A549 treated with dexamethasone at 1 μM for 4 hours (cell line): Measurements from ENCODE around the gene ZFR. TPM values are rescaled to one million over a fixed set of nuclear protein-coding genes. Genes with fewer than 3 reads are reported as not detected.

Source experiments
- total RNA-seq: library from RNA; stranded (reverse); fragments of 200-300 nt; extraction: Qiagen RNA extraction; gene quantifications from 5 replicates; pipeline ENCODE4 v1.2.3, GENCODE V29; 2022

Gene ZFR
- total RNA-seq: 65.5 to 74.2 TPM (median 67.1 TPM) in 5 replicates

DNA sequence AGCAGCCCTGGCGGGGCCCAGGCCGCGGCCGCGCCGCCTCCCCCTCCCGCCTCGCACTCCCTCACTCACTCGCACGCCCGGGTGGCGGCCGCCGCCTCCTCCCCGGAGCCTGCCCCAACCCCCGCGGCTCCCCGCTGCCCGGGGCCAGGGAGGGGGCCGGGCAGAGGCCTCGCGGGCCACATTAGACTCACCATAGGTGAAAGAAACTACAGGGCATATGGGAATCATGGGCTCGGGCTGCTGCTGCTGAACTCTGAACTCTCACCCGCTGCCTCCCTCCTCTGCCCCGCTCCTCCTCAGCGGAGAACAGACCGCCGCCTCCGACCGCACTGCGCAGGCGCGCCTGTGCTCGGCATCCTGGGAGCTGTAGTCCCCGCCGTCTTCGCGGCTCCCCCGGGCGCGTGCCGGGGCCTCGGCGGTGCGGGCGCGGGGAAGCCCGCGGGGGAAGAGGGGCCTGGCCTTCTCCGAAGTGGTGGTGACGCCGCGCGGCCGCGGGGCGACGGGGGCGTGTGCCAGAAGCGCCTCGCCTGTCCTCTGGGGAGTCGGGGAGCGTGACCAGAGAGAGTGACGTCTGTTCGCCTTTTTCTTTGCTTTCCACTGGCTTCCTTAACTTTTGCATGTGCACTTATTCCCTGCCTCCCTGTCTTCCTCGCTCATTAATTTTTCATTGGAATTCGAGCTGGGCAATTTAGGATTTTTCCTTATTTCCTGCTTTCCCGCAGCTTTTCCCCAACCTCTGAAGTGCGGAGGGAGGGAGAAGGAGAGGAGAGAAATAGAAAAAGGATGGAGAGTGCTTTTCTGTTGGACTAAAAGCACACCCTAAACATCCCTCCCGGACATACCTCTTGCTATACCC lies at the start of gene ZFR:
Gene ZFR, minus strand, starts transcription at position 310 of the 856 bp plus-strand sequence. Its CDS starts 82 bp downstream, at position 228.

DNA sequence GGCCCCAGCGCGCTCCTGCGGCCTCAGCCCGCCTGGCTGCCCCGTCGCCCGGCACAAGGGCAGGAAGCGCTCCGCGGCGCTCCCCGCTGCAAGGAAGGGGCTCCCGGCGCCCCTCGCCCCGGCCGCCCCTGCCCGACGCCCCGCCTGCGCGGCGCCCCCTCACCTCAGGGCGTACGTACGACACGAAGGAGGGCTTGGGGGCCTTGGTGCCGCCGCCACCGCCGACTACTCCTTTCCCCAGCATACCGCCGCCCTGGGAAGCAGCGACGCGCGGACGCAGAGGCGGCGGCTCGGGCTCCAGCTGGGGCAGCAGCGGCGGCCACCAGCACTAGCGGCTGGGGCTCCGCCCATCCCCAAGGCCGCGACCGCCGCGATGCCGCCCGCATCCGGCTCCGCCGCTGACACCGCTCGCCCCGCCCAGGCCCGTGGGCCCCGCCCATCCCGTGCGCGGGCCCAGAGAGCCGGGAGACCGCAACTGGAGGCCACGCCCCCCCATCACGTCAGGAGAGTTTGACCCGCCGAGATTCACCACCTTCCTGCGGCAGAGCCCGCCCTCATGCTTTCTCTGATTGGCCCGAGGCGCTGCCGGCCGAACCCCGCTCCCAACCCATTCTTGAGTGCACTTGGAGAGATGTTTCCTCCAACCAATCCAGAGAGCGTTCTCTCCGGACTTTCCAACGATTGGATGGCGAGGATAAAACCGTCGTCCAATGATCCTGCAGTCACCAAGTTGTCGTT lies 131.8 kb downstream of the ZFR start, which contains the start of gene MTMR12:
Gene MTMR12, minus strand, starts transcription at position 345 of the 738 bp plus-strand sequence. Its CDS starts 101 bp downstream, at position 244.

Other genes starting within 250 kb of the ZFR start
- 16.0 to 22.0 TPM (median 20.9 TPM) in 5 replicates for gene MTMR12, start 131.8 kb downstream of the ZFR start, total RNA-seq
- gene SUB1, start 140.8 kb upstream of the ZFR start, total RNA-seq: 212 to 282 TPM (median 242 TPM) in 5 replicates